Erythroblast (primary cell): ENCODE results near the gene SYTL1.

Source experiments
- GATA1 ChIP-seq: IDR thresholded peaks from 2 replicates; pipeline ENCODE4 v1.6.1; 2011; ENCODE audit warnings: low read depth, mild to moderate bottlenecking, control low read depth, low read length, moderate library complexity
- POLR2A ChIP-seq: IDR thresholded peaks from 2 replicates; pipeline ENCODE4 v1.6.1; 2011; ENCODE audit warnings: mild to moderate bottlenecking, low read length

DNA sequence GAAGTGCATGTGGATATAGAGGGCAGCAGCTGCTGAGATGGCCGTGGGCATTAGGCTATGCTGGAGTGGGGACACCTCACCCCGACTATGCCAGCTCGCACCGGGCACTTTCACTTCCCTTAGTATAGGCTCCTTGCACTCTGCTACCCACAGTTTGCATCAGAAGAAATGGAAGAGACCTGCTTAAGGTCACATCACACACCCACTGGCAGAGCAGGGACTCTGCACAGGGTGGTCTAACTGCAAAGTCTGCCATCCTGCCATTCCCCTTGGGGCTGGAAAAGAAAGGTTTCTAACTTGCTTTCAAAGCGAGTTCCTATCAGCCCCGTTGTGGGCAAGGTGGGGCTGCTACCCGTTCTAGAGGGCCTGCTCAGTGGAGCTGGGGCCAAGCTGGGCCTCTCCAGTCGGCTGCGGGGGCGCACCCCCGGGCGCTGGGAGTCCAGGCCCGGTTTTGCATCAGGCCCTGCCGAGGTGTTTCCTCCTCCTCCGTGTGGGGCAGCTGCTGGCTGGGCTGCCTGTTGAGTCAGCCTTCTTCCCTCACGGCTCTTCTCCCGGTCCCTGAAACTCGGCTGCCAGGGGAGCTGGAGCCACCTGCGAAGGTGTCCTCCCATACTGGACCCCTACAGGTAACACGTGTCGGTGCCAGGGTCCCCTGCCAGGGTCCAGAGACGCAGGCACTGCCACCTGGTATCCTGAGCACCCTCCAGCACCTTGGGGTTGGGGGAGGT is at the start of gene SYTL1:
- TF ChIP-seq POLR2A (peak; percentile 29), GATA1 (no peak)
